MM.1S (cell line): ENCODE results near the gene SCAI.

Source experiments
- CTCF ChIP-seq: fragments of 300-600 bp; sonication (generic); IDR thresholded peaks from 2 replicates; pipeline ENCODE4 v1.5.1; 2016; ENCODE audit warnings: antibody characterized with exemption, low read length, mixed read lengths
- EZH2phosphoT487 ChIP-seq: fragments of 300-600 bp; sonication (generic); IDR thresholded peaks from 2 replicates; pipeline ENCODE4 v1.6.1; 2018; ENCODE audit warnings: antibody characterized with exemption, low read length

- no peak for TF ChIP-seq CTCF
- TF ChIP-seq EZH2phosphoT487, result no peak
Measured at GRCh38 chr9:125125523-125125922, 17.8 kb downstream of the SCAI start.
